GM12873 (cell line): ENCODE measurements around the gene SEZ6L.

ENCODE experiments used
- CTCF ChIP-seq: IDR thresholded peaks from 2 replicates; pipeline ENCODE4 v1.5.1; 2012; ENCODE audit warnings: low read depth, mild to moderate bottlenecking, moderate library complexity, low read length, control low read depth; ENCODE audit not compliant: insufficient read depth; ENCODE audit errors: missing control alignments

SEZ6L gene

DNA sequence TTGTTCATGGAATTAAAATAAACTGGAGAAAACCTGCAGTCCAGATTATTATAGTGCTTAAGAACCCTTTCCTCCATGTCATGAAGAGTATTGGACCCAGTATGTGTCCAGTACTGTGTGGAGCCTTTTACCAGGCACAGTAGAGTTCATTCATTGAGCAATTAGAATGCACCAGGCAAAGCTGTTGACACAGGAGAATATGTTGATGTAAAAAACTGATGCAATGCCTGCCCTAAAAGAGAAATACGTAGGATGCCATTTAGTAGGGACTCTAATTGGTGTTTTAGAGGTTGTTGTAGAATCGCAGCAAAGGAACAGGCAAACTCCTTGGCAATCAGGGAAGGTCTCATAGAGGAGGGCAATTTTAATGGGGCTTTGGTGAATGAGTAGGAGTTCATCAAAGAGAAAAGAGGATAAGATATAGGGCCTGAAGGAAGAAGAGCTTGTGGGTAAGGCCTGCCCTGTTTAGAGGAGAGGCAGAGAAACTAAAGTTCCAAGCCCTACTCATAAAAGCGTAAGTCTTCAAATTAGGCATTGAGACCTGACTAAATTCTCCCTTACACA, 126.4 kb downstream of the SEZ6L start:
- TF ChIP-seq CTCF, result no peak

DNA sequence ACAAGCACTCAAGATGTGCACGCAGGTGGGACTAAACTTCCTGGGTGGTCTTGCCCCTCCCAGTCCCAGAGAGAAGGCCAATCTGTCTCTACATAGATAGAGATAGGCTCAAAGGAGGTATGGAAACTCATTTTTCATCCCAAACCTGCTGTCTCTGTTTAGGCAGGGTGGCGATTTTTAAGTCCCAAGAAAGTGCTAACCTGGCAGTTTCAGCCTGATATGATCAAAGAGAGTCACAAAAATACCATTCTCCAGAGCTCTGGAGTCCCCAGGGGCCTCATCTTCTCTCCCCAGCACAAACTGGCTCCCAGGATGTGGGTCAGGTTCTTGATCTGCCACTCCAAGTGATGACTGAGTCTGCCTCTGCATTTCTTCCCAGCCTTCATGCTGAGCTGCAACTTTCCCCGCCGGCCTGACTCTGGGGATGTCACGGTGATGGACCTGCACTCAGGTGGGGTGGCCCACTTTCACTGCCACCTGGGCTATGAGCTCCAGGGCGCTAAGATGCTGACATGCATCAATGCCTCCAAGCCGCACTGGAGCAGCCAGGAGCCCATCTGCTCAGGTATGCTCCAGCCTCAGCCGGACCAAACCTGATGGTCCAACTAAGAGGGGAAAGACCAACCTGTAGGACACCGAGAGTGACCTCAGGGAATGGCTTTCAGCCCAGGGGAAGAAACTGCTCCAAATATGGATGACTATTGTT, 129.5 kb downstream of the SEZ6L start:
- no peak for TF ChIP-seq CTCF

- TF ChIP-seq CTCF, result no peak
Measured at GRCh38 chr22:26302726-26303125, 133.5 kb downstream of the SEZ6L start.

- no peak for TF ChIP-seq CTCF
Measured at GRCh38 chr22:26303475-26303874, 134.2 kb downstream of the SEZ6L start.

DNA sequence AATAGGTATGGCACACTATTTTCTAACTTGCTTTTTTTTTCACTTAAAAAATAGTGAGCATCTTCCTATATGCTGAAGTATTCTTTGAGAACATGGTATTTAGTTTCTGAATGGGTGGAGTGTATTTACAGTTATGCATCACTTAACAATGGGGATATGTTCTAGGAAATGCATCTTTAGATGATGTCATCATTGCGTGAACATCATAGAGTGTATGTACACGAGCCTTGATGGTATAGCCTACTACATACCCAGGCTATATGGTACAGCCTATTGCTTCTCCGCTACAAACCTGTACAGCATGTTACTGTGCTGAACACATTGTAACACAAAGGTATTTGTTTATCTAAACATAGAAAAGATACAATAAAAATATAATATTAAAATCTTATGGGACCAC, 135.5 kb downstream of the SEZ6L start:
- TF ChIP-seq CTCF, result no peak

GRCh38 chr22:26308467-26308866, 139.2 kb downstream of the SEZ6L start:
- TF ChIP-seq CTCF, result no peak

- no peak for TF ChIP-seq CTCF
Measured at GRCh38 chr22:26310616-26311015, 141.4 kb downstream of the SEZ6L start.
